ENCODE results near the gene COL4A3.
"Not testable (repeated sequence)": the region's sequence is repeated elsewhere in the genome, so short reads cannot be mapped to it uniquely, and the experiment has no call there.

The COL4A3 gene

GRCh38 chr2:227171779-227172178 is 7.4 kb downstream of the COL4A3 start:
- not testable (repeated sequence) for H3K27me3 ChIP-seq (ENCODE audit: insufficient read depth, low read length); H2AFZ ChIP-seq (ENCODE audit: low read depth, low read length); H3K9me3 ChIP-seq (ENCODE audit: low read length); H3K4me1 ChIP-seq (ENCODE audit: insufficient read depth, low read length); H3K4me3 ChIP-seq (ENCODE audit: low read length); H3K36me3 ChIP-seq (ENCODE audit: insufficient read depth, low read length)

DNA sequence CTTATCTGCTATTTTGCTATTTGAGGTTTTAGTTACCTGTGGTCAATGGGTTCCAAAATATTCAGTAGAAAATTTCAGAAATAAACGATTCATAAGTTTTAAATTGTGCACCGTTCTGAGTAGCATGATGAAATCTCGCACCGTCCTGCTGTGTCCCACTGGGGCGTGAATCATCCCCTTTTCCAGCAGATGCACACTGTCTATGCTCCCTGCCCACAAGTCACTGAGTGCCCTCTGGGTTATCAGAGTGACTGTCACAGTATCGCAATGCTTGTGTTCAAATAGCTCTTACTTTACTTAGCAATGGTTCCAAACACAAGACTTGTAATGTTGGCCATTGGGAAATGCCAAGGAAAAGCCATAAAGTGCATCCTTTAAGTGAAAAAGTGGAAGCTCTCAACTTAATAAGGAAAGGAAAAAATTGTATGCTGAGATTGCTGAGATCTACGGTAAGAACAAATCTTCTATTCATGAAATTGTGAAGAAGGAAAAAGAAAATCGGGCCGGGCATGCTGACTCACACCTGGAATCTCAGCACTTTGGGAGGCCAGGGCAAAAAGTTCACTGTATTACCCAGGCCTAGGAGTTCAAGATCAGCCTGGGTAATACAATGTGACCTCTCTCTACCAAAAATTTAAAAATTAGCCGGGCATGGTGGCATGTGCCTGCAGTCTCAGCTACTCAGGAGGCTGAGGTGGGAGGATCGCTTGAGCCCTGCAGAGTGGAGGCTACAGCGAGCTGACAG is 13.3 kb downstream of the COL4A3 start:
- H3K9me3 ChIP-seq (ENCODE audit: low read length): no peaks in the 10 kb centered on the region
- H2AFZ ChIP-seq (ENCODE audit: low read depth, low read length): no peak overlapping the region
- H3K4me1 ChIP-seq (ENCODE audit: insufficient read depth, low read length): no peaks in the 10 kb centered on the region
- no peak overlapping the region for H3K4me3 ChIP-seq (ENCODE audit: low read length)
- no peaks in the 10 kb centered on the region for H3K27me3 ChIP-seq (ENCODE audit: insufficient read depth, low read length)
- no peaks in the 10 kb centered on the region for H3K36me3 ChIP-seq (ENCODE audit: insufficient read depth, low read length)

DNA sequence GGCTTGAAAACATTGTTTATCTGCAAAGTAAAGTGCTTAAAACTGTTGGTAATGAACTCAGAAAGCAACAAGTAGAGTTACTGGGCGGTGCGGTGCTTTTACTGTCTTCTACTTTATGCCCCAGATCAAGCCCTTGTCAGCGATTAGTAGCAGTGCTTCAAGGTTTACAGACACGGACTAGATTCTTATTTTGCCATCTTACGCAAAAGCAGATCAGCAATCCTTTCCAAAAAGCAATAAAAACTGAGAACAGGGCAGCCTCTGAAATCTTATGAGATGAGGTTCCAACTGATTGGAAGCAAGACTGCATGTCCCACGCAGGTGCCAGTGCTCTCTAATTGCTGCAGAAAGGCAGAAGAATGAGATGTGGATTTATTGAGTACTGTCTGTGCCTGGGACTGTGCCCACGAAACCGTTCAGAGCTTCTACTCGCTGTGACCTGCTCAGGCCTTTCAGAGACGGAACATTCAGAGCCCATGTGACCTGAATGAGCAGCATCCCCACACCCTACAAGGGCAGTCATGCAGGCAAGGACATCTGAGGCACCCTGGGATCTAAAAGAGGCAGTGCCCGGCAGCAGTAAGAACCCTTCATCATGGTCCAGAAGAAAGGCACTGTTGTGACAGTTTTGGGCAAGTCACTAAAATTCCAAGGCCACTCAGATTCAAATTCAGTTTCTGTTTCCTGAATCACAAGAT is 15.7 kb downstream of the COL4A3 start:
- H3K4me3 ChIP-seq (ENCODE audit: low read length): no peak overlapping the region
- no peaks in the 10 kb centered on the region for H3K36me3 ChIP-seq (ENCODE audit: insufficient read depth, low read length)
- no peaks in the 10 kb centered on the region for H3K4me1 ChIP-seq (ENCODE audit: insufficient read depth, low read length)

GRCh38 chr2:227180770-227181169 is 16.3 kb downstream of the COL4A3 start:
- no peaks in the 10 kb centered on the region for H3K4me1 ChIP-seq (ENCODE audit: insufficient read depth, low read length)
- no peaks in the 10 kb centered on the region for H3K36me3 ChIP-seq (ENCODE audit: insufficient read depth, low read length)
- no peaks in the 10 kb centered on the region for H3K27me3 ChIP-seq (ENCODE audit: insufficient read depth, low read length)
- no peak overlapping the region for H3K4me3 ChIP-seq (ENCODE audit: low read length)
- no peak overlapping the region for H2AFZ ChIP-seq (ENCODE audit: low read depth, low read length)
- H3K9me3 ChIP-seq (ENCODE audit: low read length): no peaks in the 10 kb centered on the region

More for the DNA sequence above, 15.7 kb downstream of the COL4A3 start:
- Histone ChIP-seq H3K9me3 (ENCODE audit: low read length) (no peaks in the 10 kb centered on the region), H3K27me3 (ENCODE audit: insufficient read depth, low read length) (no peaks in the 10 kb centered on the region), H2AFZ (ENCODE audit: low read depth, low read length) (no peak overlapping the region)

GRCh38 chr2:227182765-227183164 is 18.3 kb downstream of the COL4A3 start:
- Histone ChIP-seq H3K4me1 (ENCODE audit: insufficient read depth, low read length) (no peaks in the 10 kb centered on the region), H3K9me3 (ENCODE audit: low read length) (no peaks in the 10 kb centered on the region)

GRCh38 chr2:227183657-227184367 is 19.4 kb downstream of the COL4A3 start:
- no peaks in the 10 kb centered on the region for H3K9me3 ChIP-seq (ENCODE audit: low read length)
- H3K27me3 ChIP-seq (ENCODE audit: insufficient read depth, low read length): no peaks in the 10 kb centered on the region
- no peak overlapping the region for H2AFZ ChIP-seq (ENCODE audit: low read depth, low read length)
- no peaks in the 10 kb centered on the region for H3K4me1 ChIP-seq (ENCODE audit: insufficient read depth, low read length)
- H3K36me3 ChIP-seq (ENCODE audit: insufficient read depth, low read length): no peaks in the 10 kb centered on the region
- H3K4me3 ChIP-seq (ENCODE audit: low read length): no peak overlapping the region

More at GRCh38 chr2:227182765-227183164, 18.3 kb downstream of the COL4A3 start:
- Histone ChIP-seq H3K36me3 (ENCODE audit: insufficient read depth, low read length) (no peaks in the 10 kb centered on the region), H3K27me3 (ENCODE audit: insufficient read depth, low read length) (no peaks in the 10 kb centered on the region), H3K4me3 (ENCODE audit: low read length) (no peak overlapping the region), H2AFZ (ENCODE audit: low read depth, low read length) (no peak overlapping the region)

- Histone ChIP-seq H2AFZ (ENCODE audit: low read depth, low read length) (no peak overlapping the region), H3K27me3 (ENCODE audit: insufficient read depth, low read length) (no peaks in the 10 kb centered on the region), H3K4me1 (ENCODE audit: insufficient read depth, low read length) (no peaks in the 10 kb centered on the region), H3K36me3 (ENCODE audit: insufficient read depth, low read length) (no peaks in the 10 kb centered on the region), H3K9me3 (ENCODE audit: low read length) (no peaks in the 10 kb centered on the region), H3K4me3 (ENCODE audit: low read length) (no peak overlapping the region)
Measured at GRCh38 chr2:227185615-227186232, 21.3 kb downstream of the COL4A3 start.

- Histone ChIP-seq H3K4me1 (ENCODE audit: insufficient read depth, low read length) (no peaks in the 10 kb centered on the region), H3K27me3 (ENCODE audit: insufficient read depth, low read length) (no peaks in the 10 kb centered on the region), H3K4me3 (ENCODE audit: low read length) (no peak overlapping the region), H3K36me3 (ENCODE audit: insufficient read depth, low read length) (no peaks in the 10 kb centered on the region), H2AFZ (ENCODE audit: low read depth, low read length) (no peak overlapping the region), H3K9me3 (ENCODE audit: low read length) (no peaks in the 10 kb centered on the region)
Measured at GRCh38 chr2:227186751-227187150, 22.3 kb downstream of the COL4A3 start.

- Histone ChIP-seq H2AFZ (ENCODE audit: low read depth, low read length) (no peak overlapping the region), H3K4me1 (ENCODE audit: insufficient read depth, low read length) (no peaks in the 10 kb centered on the region), H3K9me3 (ENCODE audit: low read length) (no peaks in the 10 kb centered on the region), H3K36me3 (ENCODE audit: insufficient read depth, low read length) (no peaks in the 10 kb centered on the region), H3K4me3 (ENCODE audit: low read length) (no peak overlapping the region), H3K27me3 (ENCODE audit: insufficient read depth, low read length) (no peaks in the 10 kb centered on the region)
Measured at GRCh38 chr2:227188292-227188691, 23.9 kb downstream of the COL4A3 start.

GRCh38 chr2:227191367-227191766 is 26.9 kb downstream of the COL4A3 start:
- H2AFZ ChIP-seq (ENCODE audit: low read depth, low read length): no peak overlapping the region
- H3K4me1 ChIP-seq (ENCODE audit: insufficient read depth, low read length): no peaks in the 10 kb centered on the region
- H3K4me3 ChIP-seq (ENCODE audit: low read length): no peak overlapping the region
- no peaks in the 10 kb centered on the region for H3K27me3 ChIP-seq (ENCODE audit: insufficient read depth, low read length)
- no peaks in the 10 kb centered on the region for H3K9me3 ChIP-seq (ENCODE audit: low read length)
- no peaks in the 10 kb centered on the region for H3K36me3 ChIP-seq (ENCODE audit: insufficient read depth, low read length)

DNA sequence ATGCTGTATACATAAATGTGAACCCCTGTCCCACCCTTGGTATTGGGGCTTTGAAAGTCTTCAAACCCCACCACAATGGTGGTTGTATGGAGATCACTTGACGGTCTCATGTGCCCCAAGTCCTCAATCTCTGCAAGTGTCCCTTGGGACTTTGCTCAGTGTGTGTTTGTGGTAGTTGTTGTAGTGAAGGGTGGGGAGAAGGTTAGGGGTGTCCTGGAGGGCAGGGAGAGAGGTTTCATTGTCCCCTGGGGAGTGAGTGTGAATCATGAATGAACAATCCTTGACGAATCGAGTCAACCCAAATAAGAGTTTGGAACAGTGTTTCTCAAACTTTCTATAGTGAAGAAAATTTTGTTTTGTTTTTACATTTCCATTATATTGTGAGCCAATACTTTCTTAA is 28.1 kb downstream of the COL4A3 start:
- Histone ChIP-seq H3K9me3 (ENCODE audit: low read length) (no peaks in the 10 kb centered on the region), H3K4me1 (ENCODE audit: insufficient read depth, low read length) (no peaks in the 10 kb centered on the region), H2AFZ (ENCODE audit: low read depth, low read length) (no peak overlapping the region), H3K4me3 (ENCODE audit: low read length) (no peak overlapping the region), H3K27me3 (ENCODE audit: insufficient read depth, low read length) (no peaks in the 10 kb centered on the region), H3K36me3 (ENCODE audit: insufficient read depth, low read length) (no peaks in the 10 kb centered on the region)

- Histone ChIP-seq H2AFZ (ENCODE audit: low read depth, low read length) (no peak overlapping the region), H3K9me3 (ENCODE audit: low read length) (no peaks in the 10 kb centered on the region), H3K4me1 (ENCODE audit: insufficient read depth, low read length) (no peaks in the 10 kb centered on the region), H3K4me3 (ENCODE audit: low read length) (no peak overlapping the region), H3K36me3 (ENCODE audit: insufficient read depth, low read length) (no peaks in the 10 kb centered on the region), H3K27me3 (ENCODE audit: insufficient read depth, low read length) (no peaks in the 10 kb centered on the region)
Measured at GRCh38 chr2:227194219-227194618, 29.8 kb downstream of the COL4A3 start.

GRCh38 chr2:227198866-227199265 is 34.4 kb downstream of the COL4A3 start:
- H3K27me3 ChIP-seq (ENCODE audit: insufficient read depth, low read length): no peaks in the 10 kb centered on the region
- no peak overlapping the region for H2AFZ ChIP-seq (ENCODE audit: low read depth, low read length)
- no peaks in the 10 kb centered on the region for H3K9me3 ChIP-seq (ENCODE audit: low read length)
- no peaks in the 10 kb centered on the region for H3K4me1 ChIP-seq (ENCODE audit: insufficient read depth, low read length)
- no peak overlapping the region for H3K4me3 ChIP-seq (ENCODE audit: low read length)
- no peaks in the 10 kb centered on the region for H3K36me3 ChIP-seq (ENCODE audit: insufficient read depth, low read length)
